ENCODE data around the gene TTC13. TPM values are rescaled to one million over a fixed set of nuclear protein-coding genes. Genes with fewer than 3 reads are reported as not detected.

The TTC13 gene
- total and polyA plus RNA-seq, 10 of the 15 experiments (the other 5 are each of a cell fraction or from before 2014, with no cell fraction given), result 5.8 to 30.8 (median 18.5) TPM

DNA sequence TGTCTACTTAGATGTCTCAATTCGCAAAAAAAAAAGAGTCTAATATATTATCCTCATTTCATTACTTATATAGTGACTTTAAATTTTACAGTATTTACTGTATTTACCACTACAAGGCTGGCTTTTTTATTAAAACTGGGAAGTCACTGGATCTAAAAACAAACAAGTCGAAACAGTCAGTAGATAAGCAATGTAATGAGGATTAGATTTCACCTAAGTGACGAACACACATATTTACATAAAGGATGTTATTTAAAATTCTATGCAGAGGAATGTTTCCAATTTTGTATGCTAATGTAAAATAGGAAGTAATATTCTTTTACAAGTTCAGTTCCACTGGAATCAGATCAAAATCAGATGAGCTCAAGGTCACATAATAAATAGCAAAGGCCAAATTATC is 28.3 kb downstream of the TTC13 start:
- SMC1A ChIA-PET (ENCODE audit: uncharacterized antibody, unreplicated experiment), result interaction anchor here (1.0 to 1.8 kb wide), 3 partner anchors 9 to 39 kb away, joined by 3 to 7 read pairs (median 3); no protein-coding TSS in a partner anchor
- Histone ChIP-seq H3K9ac (ENCODE audit: control insufficient read depth, insufficient read depth, low read length) (no peak overlapping the region), H3K36me3 (ENCODE audit: control insufficient read depth in 2 of 2, insufficient read depth in 2 of 2, low read length in 1 of 2) (peaks cover 0 to 6% of the 10 kb centered on the region in 2 experiments; a peak in 1 of 4 replicates), H3K79me2 (ENCODE audit: control insufficient read depth, insufficient read depth, low read length) (no peaks in the 10 kb centered on the region), H3K9me3 (replicated peaks; ENCODE audit: control insufficient read depth, insufficient read depth, low read length) (no peaks in the 10 kb centered on the region), H3K27ac (ENCODE audit: control insufficient read depth, insufficient read depth) (no peak overlapping the region), H3K4me3 (no peak overlapping the region), H3K4me2 (ENCODE audit: control insufficient read depth, insufficient read depth) (no peak overlapping the region), H3K27me3 (replicated peaks in 1 of 2; ENCODE audit: control insufficient read depth in 2 of 2, insufficient read depth in 2 of 2, low read length in 1 of 2) (no peaks in the 10 kb centered on the region), H4K20me1 (ENCODE audit: control insufficient read depth, insufficient read depth) (no peaks in the 10 kb centered on the region), H3K4me1 (ENCODE audit: control insufficient read depth, insufficient read depth, low read length) (no peaks in the 10 kb centered on the region), H2AFZ (ENCODE audit: control insufficient read depth, low read depth, low read length) (no peak overlapping the region)
- WGBS (ENCODE audit: insufficient coverage, insufficient replicate concordance, low lambda C conversion rate, missing lambda C conversion rate), result 73% methylated on average over 3 of the region's 3 CpGs
- intact Hi-C loops (cut with micrococcal nuclease; ENCODE audit: unreplicated experiment), result no loop called here
- POLR2A ChIA-PET, result interaction anchor here (0.8 kb wide), 1 partner anchor 22 kb away, joined by 3 read pairs; no protein-coding TSS in a partner anchor
- TF ChIP-seq CHD1 (IDR thresholded peaks at IDR 0.05; ENCODE audit: low read depth, low read length), result no peak
- no peak for TF ChIP-seq RB1 (IDR thresholded peaks at IDR 0.05; ENCODE audit: borderline replicate concordance)
- no peak for TF ChIP-seq BCL3 (IDR thresholded peaks at IDR 0.05; ENCODE audit: borderline replicate concordance, insufficient read depth, low read depth, low read length, poor library complexity, severe bottlenecking)
- TF ChIP-seq BCL11A (IDR thresholded peaks at IDR 0.05; ENCODE audit: low read depth, low read length), result no peak
- no peak for TF ChIP-seq SRF (IDR thresholded peaks at IDR 0.05; ENCODE audit: low read depth in 2 of 2, low read length in 2 of 2)
- TF ChIP-seq MAX (IDR thresholded peaks at IDR 0.05; ENCODE audit: low read depth, low read length), result no peak
- no peak for TF ChIP-seq RELB (IDR thresholded peaks at IDR 0.05; ENCODE audit: low read depth)
- TF ChIP-seq POU2F2 (IDR thresholded peaks at IDR 0.05; ENCODE audit: borderline replicate concordance, low read depth, low read length), result no peak
- no peak for TF ChIP-seq HDGF (IDR thresholded peaks at IDR 0.05)
- DNase-seq (ENCODE audit: low read depth, low spot score) (no peak), ATAC-seq (no peak), FAIRE-seq (no peak)
- CTCF ChIA-PET, result interaction anchor here (0.6 to 1.3 kb wide), 3 partner anchors 18 to 1350 kb away, joined by 3 to 5 read pairs (median 3); no protein-coding TSS in a partner anchor
- RAD21 ChIA-PET (ENCODE audit: unreplicated experiment), result interaction anchor here (0.7 to 1.0 kb wide), 2 partner anchors 20 to 29 kb away, joined by 3 read pairs; partner anchors contain the start of genes ARV1 and TTC13
- BruUV-seq (replicated peaks), result no TSS peak
- in situ Hi-C loops (cut with MboI), result no loop called here

Data from GM12878 (cell line).